Loucy (cell line): ENCODE data around the gene KDM5B.
"Not testable (repeated sequence)": the region's sequence is repeated elsewhere in the genome, so short reads cannot be mapped to it uniquely, and the experiment has no call there.

Source experiments
- H2AFZ ChIP-seq: fragments of 200-600 bp; sonication (generic); 2 replicates; pipeline ENCODE4 v1.6.0; 2016; ENCODE audit warnings: antibody characterized with exemption, mild to moderate bottlenecking, low read length, moderate library complexity
- H3F3A ChIP-seq: fragments of 200-600 bp; 2 replicates; pipeline ENCODE4 v1.6.0; 2016; ENCODE audit warnings: antibody characterized with exemption, low read depth, mild to moderate bottlenecking
- H3K27me3 ChIP-seq: fragments of 200-600 bp; sonication (generic); 2 replicates; pipeline ENCODE4 v1.6.1; 2014; ENCODE audit warnings: low read length, mild to moderate bottlenecking; ENCODE audit not compliant: insufficient read depth, poor library complexity, severe bottlenecking
- H3K36me3 ChIP-seq: fragments of 200-600 bp; sonication (generic); 2 replicates; pipeline ENCODE4 v1.6.1; 2016; ENCODE audit warnings: low read length; ENCODE audit not compliant: insufficient read depth
- H3K4me1 ChIP-seq: fragments of 200-600 bp; sonication (generic); 2 replicates; pipeline ENCODE4 v1.5.1; 2014; ENCODE audit warnings: low read length, mild to moderate bottlenecking; ENCODE audit not compliant: insufficient read depth, poor library complexity, severe bottlenecking
- H3K4me2 ChIP-seq: fragments of 200-600 bp; sonication (generic); 2 replicates; pipeline ENCODE4 v1.6.0; 2014; ENCODE audit warnings: antibody characterized with exemption, low read length, low read depth, mild to moderate bottlenecking; ENCODE audit not compliant: poor library complexity, severe bottlenecking
- H3K4me3 ChIP-seq: fragments of 200-600 bp; sonication (generic); 2 replicates; pipeline ENCODE4 v1.5.1; 2014; ENCODE audit warnings: low read length, mild to moderate bottlenecking, mixed read lengths; ENCODE audit not compliant: poor library complexity, severe bottlenecking
- H3K79me2 ChIP-seq: fragments of 200-600 bp; sonication (generic); 2 replicates; pipeline ENCODE4 v1.6.1; 2014; ENCODE audit warnings: low read length; ENCODE audit not compliant: insufficient read depth
- H3K9ac ChIP-seq: fragments of 200-600 bp; sonication (generic); 2 replicates; pipeline ENCODE4 v1.6.0; 2014; ENCODE audit warnings: mild to moderate bottlenecking, low read depth, low read length, moderate library complexity; ENCODE audit not compliant: poor library complexity, severe bottlenecking
- H3K9me2 ChIP-seq: fragments of 200-600 bp; sonication (generic); replicated peaks from 2 replicates; pipeline ENCODE4 v1.6.1; 2016; ENCODE audit warnings: low read depth, low read length, mixed read lengths
- H3K9me3 ChIP-seq: fragments of 200-600 bp; sonication (generic); 2 replicates; pipeline ENCODE4 v1.6.1; 2014; ENCODE audit warnings: mild to moderate bottlenecking, antibody characterized with exemption, low read length, low read depth; ENCODE audit not compliant: insufficient read depth
- H4K20me1 ChIP-seq: fragments of 200-600 bp; sonication (generic); 2 replicates; pipeline ENCODE4 v1.6.0; 2014; ENCODE audit warnings: antibody characterized with exemption, low read length, mild to moderate bottlenecking; ENCODE audit not compliant: insufficient read depth, poor library complexity, severe bottlenecking
- EZH2phosphoT487 ChIP-seq: fragments of 200-600 bp; IDR thresholded peaks from 2 replicates; pipeline ENCODE4 v1.6.1; 2018; ENCODE audit warnings: antibody characterized with exemption, mild to moderate bottlenecking, moderate library complexity, borderline replicate concordance
- TF ChIP-seq, protein P1 (sequence below): fragments of 200-600 bp; sonication (generic); conservative IDR thresholded peaks from 2 replicates; pipeline ENCODE4 v1.5.1; 2014; ENCODE audit warnings: mild to moderate bottlenecking, antibody characterized with exemption, low read length

The KDM5B gene

DNA sequence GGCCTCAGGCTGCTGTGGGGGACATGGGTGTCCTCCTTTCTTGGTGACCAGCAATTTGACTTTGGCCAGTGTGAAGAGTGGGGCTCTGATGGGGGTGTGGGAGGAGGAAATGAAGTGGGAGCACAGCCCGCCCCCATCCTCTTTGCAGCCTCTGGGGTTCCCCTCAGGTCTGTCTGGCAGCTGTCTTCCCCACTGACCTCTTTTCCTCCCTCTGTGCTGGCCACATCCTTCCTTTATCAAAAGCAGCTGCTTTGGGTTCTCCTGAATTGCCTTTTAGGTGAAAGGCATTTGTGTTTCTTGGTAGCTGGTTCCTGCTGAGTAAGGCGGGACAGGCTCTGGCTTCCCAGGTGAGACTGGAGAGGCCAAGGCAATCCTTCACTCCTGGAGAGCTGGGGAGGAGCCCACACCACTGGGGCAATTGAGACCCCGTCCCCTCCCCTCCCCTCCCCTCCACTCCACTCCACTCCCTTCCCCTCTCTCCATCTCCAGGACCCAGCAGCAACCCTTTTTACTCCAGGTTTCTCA, 27.4 kb upstream of the KDM5B start:
- Histone ChIP-seq H3K4me1 (peaks cover 40% of the 10 kb centered on the region), H3K9me3 (no peaks in the 10 kb centered on the region), H3K4me2 (peak overlapping the region; percentile 81), H4K20me1 (no peaks in the 10 kb centered on the region), H3K36me3 (no peaks in the 10 kb centered on the region), H2AFZ (no peak overlapping the region), H3F3A (no peaks in the 10 kb centered on the region), H3K4me3 (peak overlapping the region; percentile 55), H3K9ac (peak overlapping the region; percentile 43), H3K9me2 (no peaks in the 10 kb centered on the region), H3K27me3 (no peaks in the 10 kb centered on the region), H3K79me2 (no peaks in the 10 kb centered on the region)
- TF ChIP-seq, protein P1, sequence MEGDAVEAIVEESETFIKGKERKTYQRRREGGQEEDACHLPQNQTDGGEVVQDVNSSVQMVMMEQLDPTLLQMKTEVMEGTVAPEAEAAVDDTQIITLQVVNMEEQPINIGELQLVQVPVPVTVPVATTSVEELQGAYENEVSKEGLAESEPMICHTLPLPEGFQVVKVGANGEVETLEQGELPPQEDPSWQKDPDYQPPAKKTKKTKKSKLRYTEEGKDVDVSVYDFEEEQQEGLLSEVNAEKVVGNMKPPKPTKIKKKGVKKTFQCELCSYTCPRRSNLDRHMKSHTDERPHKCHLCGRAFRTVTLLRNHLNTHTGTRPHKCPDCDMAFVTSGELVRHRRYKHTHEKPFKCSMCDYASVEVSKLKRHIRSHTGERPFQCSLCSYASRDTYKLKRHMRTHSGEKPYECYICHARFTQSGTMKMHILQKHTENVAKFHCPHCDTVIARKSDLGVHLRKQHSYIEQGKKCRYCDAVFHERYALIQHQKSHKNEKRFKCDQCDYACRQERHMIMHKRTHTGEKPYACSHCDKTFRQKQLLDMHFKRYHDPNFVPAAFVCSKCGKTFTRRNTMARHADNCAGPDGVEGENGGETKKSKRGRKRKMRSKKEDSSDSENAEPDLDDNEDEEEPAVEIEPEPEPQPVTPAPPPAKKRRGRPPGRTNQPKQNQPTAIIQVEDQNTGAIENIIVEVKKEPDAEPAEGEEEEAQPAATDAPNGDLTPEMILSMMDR: no peak
- no peak for TF ChIP-seq EZH2phosphoT487

DNA sequence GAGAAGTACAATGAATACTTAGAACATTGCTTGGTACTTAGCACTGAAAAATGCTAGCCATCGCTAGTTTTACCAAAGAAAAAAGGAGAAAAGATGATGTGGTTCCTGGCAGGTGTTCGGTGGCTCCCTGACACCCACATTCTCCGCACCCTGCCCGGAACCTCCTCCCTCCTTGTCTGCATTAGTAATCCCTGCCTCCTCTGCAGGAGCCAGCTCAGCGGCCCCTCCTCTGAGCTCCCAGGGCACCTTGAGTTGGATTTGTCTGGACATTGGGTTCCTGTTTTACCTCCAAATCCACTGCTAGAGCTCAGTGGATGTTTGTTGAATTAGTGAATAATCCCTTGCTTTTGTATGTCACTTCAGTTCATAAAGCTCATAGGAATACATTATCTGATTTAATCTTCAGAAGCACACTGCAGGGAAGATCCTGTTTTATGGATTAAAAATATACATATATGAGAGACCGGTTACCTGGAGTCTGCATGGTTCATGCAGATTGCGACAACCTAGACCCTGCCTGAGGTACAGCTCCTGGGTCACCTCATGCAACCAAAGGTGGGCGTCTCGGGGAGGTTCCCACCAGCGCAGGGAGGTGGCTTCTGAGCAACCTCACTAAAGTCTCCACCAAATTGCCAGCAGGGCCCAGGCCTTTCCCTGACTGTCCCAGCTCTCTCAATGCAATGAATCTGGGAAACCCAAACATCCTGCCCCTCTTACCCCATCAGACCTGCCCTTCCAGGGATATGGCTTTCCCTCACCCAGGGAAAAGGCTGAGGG, 26.7 kb upstream of the KDM5B start:
- H3K4me3 ChIP-seq: peak overlapping the region; percentile 47
- peaks cover 40% of the 10 kb centered on the region for H3K4me1 ChIP-seq
- H3K9me3 ChIP-seq: no peaks in the 10 kb centered on the region
- no peaks in the 10 kb centered on the region for H4K20me1 ChIP-seq
- H3K79me2 ChIP-seq: no peaks in the 10 kb centered on the region
- TF ChIP-seq, protein P1: no peak
- TF ChIP-seq EZH2phosphoT487: no peak
- no peaks in the 10 kb centered on the region for H3K27me3 ChIP-seq
- no peaks in the 10 kb centered on the region for H3F3A ChIP-seq
- no peak overlapping the region for H3K9ac ChIP-seq
- H3K9me2 ChIP-seq: no peaks in the 10 kb centered on the region
- peak overlapping the region; percentile 81 for H3K4me2 ChIP-seq
- H3K36me3 ChIP-seq: no peaks in the 10 kb centered on the region
- H2AFZ ChIP-seq: no peak overlapping the region

DNA sequence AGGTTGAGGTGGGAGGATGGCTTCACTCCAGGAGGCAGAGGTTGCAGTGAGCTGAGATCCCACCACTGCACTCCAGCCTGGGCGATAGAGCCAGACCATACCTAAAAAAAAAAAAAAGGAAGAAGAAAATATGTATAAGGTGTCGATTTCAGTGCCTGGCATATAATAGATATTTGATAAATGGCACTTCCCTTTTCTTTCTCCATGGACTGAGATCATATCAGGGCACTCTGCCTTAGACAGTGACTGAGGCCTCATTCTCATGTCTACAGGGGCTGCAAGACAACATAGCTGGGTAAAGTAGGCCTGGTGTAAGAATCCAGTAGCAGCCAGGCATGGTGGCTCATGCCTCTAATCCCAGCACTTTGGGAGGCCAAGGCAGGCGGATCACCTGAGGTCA, 23.7 kb upstream of the KDM5B start:
- Histone ChIP-seq H3K4me2 (no peak overlapping the region), H3K9ac (no peak overlapping the region), H2AFZ (no peak overlapping the region), H3K27me3 (no peaks in the 10 kb centered on the region), H3K4me1 (peaks cover 36% of the 10 kb centered on the region), H3K9me2 (no peaks in the 10 kb centered on the region), H3K4me3 (no peak overlapping the region), H3K79me2 (no peaks in the 10 kb centered on the region), H3K36me3 (no peaks in the 10 kb centered on the region), H4K20me1 (no peaks in the 10 kb centered on the region), H3F3A (no peaks in the 10 kb centered on the region), H3K9me3 (no peaks in the 10 kb centered on the region)
- TF ChIP-seq EZH2phosphoT487: no peak
- TF ChIP-seq, protein P1: no peak

DNA sequence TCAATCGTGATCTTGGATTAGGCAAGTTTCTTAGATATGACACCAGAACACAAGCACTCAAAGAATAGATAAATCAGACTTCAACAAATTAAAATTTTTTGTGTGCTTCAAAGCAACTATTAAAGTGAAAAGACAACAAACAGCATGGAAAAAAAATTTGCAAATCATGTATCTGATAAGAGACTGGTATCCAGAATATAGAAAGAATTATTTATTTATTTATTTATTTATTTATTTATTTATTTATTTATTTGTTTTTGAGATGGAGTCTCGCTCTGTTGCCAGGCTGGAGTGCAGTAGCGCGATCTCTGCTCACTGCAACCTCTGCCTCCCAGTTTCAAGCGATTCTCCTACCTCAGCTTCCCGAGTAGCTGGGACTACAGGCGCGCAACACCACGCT, 21.0 kb upstream of the KDM5B start:
- H3F3A ChIP-seq, H3K4me2 ChIP-seq, H3K4me3 ChIP-seq: not testable (repeated sequence)

More for the DNA sequence above, 21.0 kb upstream of the KDM5B start:
- H3K36me3 ChIP-seq, H2AFZ ChIP-seq, H3K27me3 ChIP-seq, H3K9me2 ChIP-seq, H3K79me2 ChIP-seq, H4K20me1 ChIP-seq, H3K9me3 ChIP-seq, H3K9ac ChIP-seq: not testable (repeated sequence)
- H3K4me1 ChIP-seq: peaks cover 11% of the 10 kb centered on the region
